Glomerular visceral epithelial cell (primary cell): ENCODE results near the gene SLC2A14.
A peak's percentile ranks its signal among the peaks of the same experiment; 100 is the strongest.
"Not testable (repeated sequence)": the region's sequence is repeated elsewhere in the genome, so short reads cannot be mapped to it uniquely, and the experiment has no call there.

ENCODE experiments used
- DNase-seq: peaks from one replicate; pipeline ENCODE4 v3.0.0-alpha.2; 2016; ENCODE audit errors: extremely low spot score

The SLC2A14 gene

GRCh38 chr12:7872566-7873319 lies at the start of gene SLC2A14:
Gene SLC2A14 (minus strand): TSS chr12:7872915. CDS start chr12:7869880, 3,035 bp downstream.
- no peak for DNase-seq

DNA sequence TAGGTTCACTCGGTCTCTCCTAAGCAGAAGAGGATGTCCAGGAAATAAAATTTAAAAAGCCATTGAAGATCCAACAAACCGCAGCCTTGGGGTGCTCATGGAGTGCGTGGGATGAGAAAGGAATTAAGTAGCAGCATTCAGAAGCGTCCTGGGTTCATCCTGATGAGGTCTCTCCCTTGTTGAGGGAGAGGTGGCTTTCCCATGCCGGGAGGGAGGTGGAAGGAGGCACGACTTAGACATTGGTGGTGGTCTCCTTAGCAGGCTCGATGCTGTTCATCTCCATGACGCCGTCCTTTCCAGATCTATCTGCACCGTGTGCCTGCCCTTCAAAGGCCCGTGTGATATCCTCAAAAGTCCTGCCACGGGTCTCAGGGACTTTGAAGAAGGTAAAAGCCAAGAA lies 48.5 kb upstream of the SLC2A14 start:
- DNase-seq = not testable (repeated sequence)

DNA sequence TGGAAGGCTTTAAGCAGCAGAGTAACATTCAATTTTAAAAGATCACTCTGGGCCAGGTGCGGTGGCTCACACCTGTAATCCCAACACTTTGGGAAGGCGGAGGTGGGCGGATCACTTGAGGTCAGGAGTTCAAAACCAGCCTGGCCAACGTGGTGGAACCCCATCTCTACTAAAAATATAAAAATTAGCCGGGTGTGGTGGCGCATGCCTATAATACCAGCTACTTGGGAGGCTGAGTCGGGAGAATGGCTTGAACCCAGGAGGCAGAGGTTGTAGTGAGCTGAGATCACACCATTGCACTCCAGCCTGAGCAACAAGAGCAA lies 45.5 kb upstream of the SLC2A14 start:
- DNase-seq = not testable (repeated sequence)

- no peak for DNase-seq
Measured at GRCh38 chr12:7917392-7918267, 44.9 kb upstream of the SLC2A14 start.

- DNase-seq = no peak
Measured at GRCh38 chr12:7916936-7917335, 44.2 kb upstream of the SLC2A14 start.

DNA sequence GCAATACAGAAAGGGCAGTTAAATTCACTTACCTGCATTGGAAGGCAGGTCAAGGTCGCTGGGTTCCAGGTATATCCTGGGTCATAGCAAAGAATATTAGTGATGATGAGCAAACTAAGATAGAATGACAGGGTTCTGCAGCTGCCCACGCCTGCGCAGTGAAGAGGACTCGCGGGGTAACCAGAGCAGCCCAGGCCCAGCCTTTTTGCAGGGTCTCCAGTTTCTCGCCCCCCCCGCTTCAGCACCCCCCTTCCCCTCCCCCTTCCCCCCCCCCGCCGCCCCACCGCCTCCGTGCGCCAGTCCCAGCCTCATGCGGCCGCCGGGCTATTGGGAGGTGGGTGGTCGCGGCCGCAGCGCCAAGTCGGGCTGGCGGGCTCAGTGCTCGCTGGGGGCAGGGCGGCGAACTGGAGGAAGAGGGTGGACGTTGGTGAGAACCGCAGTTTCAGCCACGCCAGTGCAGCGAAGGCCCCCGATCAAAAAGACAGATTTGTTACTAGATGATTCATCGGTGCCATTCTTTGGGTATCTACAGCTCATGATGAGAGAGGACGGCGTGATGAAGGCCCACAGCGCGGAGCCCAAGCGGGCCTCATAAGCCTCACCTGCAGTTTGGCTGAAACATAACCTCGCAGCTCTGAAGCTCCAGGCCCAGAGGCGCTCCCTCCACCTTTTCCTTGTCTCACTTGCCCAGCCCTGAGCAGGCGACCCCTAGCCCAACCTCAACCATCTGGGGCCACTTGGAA lies 43.1 kb upstream of the SLC2A14 start:
- no peak for DNase-seq

DNA sequence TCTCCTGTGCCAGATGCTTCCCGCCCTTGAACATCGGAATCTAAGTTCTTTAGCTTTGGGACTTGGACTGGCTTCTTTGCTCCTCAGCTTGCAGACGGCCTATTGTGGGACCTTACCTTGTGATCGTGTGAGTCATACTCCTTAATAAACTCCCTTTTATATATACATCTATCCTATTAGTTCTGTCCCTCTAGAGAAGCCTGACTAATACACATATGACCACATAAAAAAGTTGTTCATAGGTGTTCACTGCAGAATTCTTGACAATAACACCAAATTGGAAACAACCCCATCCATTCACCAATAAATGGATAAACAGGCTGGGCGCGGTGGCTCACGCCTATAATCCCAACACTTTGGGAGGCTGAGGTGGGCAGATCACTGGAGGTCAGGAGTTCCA lies 37.4 kb upstream of the SLC2A14 start:
- not testable (repeated sequence) for DNase-seq

- DNase-seq = peak; percentile 50
Measured at GRCh38 chr12:7907009-7907408, 34.3 kb upstream of the SLC2A14 start.

DNA sequence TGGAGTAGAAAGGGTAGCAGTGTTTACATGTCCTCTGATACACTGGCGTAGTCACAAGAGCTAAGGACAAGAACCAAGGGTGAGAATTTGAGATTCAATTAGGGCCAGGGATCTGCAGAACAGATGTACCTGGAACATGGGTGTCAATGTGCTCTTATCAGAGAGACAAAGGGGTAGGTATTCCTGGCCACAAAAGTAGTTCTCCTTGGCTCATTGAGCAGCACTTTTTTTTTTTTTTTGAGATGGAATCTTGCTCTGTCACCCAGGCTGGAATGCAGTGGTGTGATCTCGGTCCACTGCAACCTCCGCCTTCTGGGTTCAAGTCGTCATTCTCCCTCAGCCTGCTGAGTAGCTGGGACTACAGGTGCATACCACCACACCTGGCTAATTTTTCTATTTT lies 33.6 kb upstream of the SLC2A14 start:
- DNase-seq = peak; percentile 8

GRCh38 chr12:7905600-7906125 lies 32.9 kb upstream of the SLC2A14 start:
- not testable (repeated sequence) for DNase-seq

DNA sequence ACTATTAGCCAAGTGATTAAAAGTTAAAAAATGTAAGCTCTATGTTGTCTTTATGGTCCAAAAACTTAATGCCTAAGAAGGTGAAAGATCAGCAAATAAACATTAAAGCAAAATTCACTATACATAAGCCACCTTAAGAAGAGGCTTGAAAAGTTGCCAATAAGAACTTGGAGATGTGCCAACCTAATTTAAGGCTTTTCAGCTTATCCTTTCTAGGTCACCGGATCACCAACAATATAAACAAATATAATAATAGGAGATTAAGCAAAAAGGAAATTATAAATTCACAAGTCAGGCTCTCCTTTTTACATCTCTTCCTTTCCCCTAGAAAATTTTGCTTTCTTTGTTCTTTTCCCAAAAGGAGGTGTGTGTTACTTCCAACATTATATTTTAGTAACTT lies 32.4 kb upstream of the SLC2A14 start:
- no peak for DNase-seq

GRCh38 chr12:7902416-7902815 lies 29.7 kb upstream of the SLC2A14 start:
- DNase-seq = not testable (repeated sequence)

DNA sequence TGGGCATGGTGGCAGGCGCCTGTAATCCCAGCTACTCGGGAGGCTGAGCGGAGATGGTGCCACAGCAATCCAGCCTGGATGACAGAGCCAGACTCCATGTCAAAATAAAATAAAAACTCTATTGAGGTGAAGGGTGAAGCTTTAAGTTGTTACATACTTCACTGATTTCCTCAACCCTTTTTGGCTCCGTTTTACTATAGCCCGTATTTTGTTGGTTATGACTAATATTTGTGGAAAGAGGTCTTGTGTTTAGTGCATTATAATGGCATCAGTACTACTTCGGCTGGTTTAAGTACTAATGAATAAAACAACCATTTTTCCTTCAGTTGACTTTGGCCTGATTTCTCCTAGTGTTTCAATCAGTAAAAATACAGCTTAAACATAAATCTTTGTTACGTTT lies 27.0 kb upstream of the SLC2A14 start:
- DNase-seq = no peak

DNA sequence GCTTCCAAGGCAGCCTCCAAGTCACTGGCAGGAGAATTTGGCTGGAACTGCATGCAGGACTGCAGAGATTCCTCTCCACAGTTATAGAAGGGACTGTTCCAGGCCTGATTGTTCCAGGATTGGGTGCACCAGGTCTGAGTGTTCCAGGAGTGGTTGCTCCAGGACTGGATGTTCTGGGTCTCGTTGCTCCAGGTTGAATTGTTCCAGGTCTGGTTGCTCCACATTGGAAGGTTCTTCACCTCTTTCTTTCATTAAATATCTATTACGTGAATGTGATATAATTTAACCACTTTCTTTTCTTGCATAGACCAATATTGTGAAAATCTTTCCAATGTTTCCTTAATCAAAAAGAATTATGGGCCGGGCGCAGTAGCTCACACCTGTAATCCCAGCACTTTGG lies 24.0 kb upstream of the SLC2A14 start:
- not testable (repeated sequence) for DNase-seq

DNA sequence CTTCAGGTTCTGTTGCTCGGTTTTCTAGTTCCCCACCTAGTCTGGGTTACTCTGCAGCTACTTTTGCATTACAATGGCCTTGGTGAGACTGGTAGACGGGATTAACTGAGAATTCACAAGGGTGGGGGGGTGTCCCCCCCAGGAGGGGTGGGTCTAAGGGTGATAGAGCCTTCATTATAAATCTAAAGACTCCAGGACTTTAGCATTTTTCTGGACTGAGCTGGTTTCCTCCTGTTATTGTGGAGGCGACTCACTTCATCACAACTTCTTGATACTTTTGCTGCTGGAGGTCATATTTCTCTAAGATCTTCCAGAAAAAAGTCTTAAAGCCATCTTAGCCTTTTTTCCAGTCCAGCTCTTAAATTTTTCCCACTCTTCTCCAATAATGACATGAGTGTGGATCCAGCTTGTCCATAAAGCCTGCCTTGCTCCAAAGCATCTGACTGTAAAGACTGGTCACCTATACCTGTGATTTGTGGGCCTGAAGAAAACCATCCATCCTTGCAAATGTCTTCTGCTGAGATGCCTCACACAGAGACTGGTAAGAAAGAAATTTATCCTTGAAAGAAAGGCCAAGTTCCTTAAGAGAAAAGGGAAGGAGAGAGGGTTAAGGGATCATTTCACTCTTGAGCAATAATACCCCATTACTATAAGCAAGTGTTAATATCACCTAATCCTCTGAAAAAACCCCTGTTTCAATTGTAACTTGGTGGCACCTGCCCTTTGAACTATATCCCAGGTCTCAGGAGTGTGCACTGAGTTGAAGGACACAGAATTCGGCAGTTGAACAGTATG lies 19.7 kb upstream of the SLC2A14 start:
- no peak for DNase-seq

- DNase-seq = no peak
Measured at GRCh38 chr12:7884689-7885088, 12.0 kb upstream of the SLC2A14 start.

DNA sequence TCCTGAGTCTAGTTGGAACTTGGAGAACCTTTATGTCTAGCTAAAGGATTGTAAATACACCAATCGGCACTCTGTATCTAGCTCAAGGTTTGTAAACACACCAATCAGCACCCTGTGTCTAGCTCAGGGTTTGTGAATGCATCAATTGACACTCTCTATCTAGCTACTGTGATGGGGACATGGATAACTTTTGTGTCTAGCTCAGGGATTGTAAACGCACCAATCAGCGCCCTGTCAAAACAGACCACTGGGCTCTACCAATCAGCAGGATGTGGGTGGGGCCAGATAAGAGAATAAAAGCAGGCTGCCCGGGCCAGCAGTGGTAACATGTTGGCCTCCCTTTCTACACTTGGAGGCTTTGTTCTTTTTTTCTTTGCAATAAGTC lies 9.0 kb upstream of the SLC2A14 start:
- DNase-seq = not testable (repeated sequence)

DNA sequence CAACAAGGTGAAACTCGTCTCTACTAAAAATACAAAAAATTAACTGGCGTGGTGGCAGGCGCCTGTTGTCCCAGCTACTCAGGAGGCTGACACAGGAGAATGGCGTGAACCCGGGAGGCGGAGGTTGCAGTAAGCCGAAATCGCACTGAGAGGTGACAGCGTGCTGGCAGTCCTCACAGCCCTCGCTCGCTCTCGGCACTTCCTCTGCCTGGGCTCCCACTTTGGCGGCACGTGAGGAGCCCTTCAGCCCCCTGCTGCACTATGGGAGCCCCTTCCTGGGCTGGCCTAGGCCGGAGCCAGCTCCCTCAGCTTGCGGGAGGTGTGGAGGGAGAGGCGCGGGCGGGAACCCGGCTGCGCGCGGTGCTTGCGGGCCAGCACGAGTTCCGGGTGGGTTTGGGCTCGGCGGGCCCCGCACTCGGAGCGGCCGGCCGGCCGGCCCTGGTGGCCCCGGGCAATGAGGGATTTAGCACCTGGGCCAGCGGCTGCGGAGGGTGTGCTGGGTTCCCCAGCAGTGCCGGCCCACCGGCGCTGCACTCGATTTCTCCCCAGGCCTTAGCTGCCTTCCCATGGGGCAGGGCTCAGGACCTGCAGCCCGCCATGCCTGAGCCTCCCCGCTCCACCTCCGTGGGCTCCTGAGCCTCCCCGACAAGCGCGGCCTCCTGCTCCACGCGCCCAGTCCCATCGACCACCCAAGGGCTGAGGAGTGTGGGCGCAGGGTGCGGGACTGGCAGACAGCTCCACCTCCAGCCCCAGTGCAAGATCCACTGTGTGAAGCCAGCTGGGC lies 8.4 kb upstream of the SLC2A14 start:
- DNase-seq = not testable (repeated sequence)

DNA sequence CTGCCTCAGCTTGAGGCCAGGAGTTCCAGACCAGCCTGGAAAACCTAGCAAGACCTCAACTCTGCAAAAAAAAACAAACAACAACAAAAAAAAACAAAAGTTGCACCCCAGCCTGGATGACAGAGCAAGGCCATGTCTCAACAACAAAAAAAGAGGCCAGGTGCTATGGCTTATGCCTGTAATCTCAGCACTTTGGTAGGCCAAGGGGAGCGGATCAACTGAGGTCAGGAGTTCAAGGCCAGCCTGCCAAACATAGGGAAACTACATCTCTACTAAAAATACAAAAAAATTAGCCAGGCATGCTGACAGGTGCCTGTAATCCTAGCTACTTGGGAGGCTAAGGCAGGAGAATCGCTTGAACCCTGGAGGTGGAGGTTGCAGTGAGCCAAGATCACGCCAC lies 6.5 kb upstream of the SLC2A14 start:
- no peak for DNase-seq

GRCh38 chr12:7877420-7877819 lies 4.7 kb upstream of the SLC2A14 start:
- DNase-seq = no peak

- no peak for DNase-seq
Measured at GRCh38 chr12:7870335-7870734, 2.4 kb downstream of the SLC2A14 start.
